B cell (primary cell): ENCODE data around the gene GAK. TPM values are rescaled to one million over a fixed set of nuclear protein-coding genes. Genes with fewer than 3 reads are reported as not detected.
A peak's percentile ranks its signal among the peaks of the same experiment; 100 is the strongest.

Source experiments
- ATAC-seq: fragments of 200-7000 bp; cut with Tn5 transposase; one replicate; pipeline ENCODE4 v1.10.0; 2021; ENCODE audit warnings: low read depth, mild to moderate bottlenecking, moderate number of reproducible peaks, moderate library complexity
- CTCF ChIA-PET: fragments of 350-600 bp; sonication (Branson Sonifier 250); formaldehyde crosslinking; loops from one replicate; lab custom pipeline; 2021; ENCODE audit warnings: antibody characterized with exemption, inconsistent platforms; lab: Charles Lee
- POLR2A ChIA-PET: fragments of 350-600 bp; sonication (Branson Sonifier 250); formaldehyde crosslinking; loops from one replicate; lab custom pipeline; 2021; ENCODE audit warnings: antibody characterized with exemption; lab: Charles Lee
- DNase-seq: peaks from one replicate; pipeline ENCODE4 v3.0.0; 2013
- H2AFZ ChIP-seq: 2 replicates; pipeline ENCODE4 v1.6.1; 2012; ENCODE audit warnings: mild to moderate bottlenecking, low read depth, low read length; ENCODE audit not compliant: insufficient read depth, poor library complexity, severe bottlenecking
- H3K27ac ChIP-seq, 2 donors: 1 replicate in 1 of 2; 2 replicates in 1 of 2; pipeline ENCODE4 v1.5.1; 2012 to 2013; ENCODE audit warnings: low read length in 2 of 2, mild to moderate bottlenecking in 2 of 2, moderate library complexity in 1 of 2
- H3K27me3 ChIP-seq, 4 experiments: fragments of 200-600 bp in 1 of 4; sonication (generic) in 1 of 4; replicated peaks in 1 of 4; 1 replicate in 2 of 4; 2 replicates in 2 of 4; pipeline versions ENCODE4 v1.6.1 to v1.7.0; 2013 to 2016; ENCODE audit warnings: low read length in 3 of 4, mild to moderate bottlenecking in 2 of 4, mixed read lengths in 1 of 4, moderate library complexity in 1 of 4; ENCODE audit not compliant: insufficient read depth in 4 of 4, control insufficient read depth in 3 of 4; ENCODE audit errors: control extremely low read depth in 1 of 4
- H3K36me3 ChIP-seq, 2 experiments: replicated peaks in 1 of 2; 1 replicate in 1 of 2; 2 replicates in 1 of 2; pipeline versions ENCODE4 v1.6.1 to v1.7.1; 2013; ENCODE audit warnings: low read length in 1 of 2; ENCODE audit not compliant: insufficient read depth in 2 of 2, control insufficient read depth in 1 of 2; ENCODE audit errors: control extremely low read depth in 1 of 2, extremely low read depth in 1 of 2
- H3K4me1 ChIP-seq, 2 donors: fragments of 200-600 bp in 1 of 2; sonication (generic) in 1 of 2; 1 replicate in 1 of 2; 2 replicates in 1 of 2; pipeline versions ENCODE4 v1.5.1 to v1.6.1; 2013 to 2017; ENCODE audit warnings: low read length in 2 of 2; ENCODE audit not compliant: control insufficient read depth in 2 of 2, insufficient read depth in 2 of 2
- H3K4me2 ChIP-seq: replicated peaks from 2 replicates; pipeline ENCODE3; 2012; ENCODE audit warnings: mild to moderate bottlenecking, low read depth, low read length; ENCODE audit not compliant: poor library complexity, severe bottlenecking
- H3K4me3 ChIP-seq, 5 experiments: fragments of 200-600 bp in 1 of 5; sonication (generic) in 1 of 5; 1 replicate in 3 of 5; 2 replicates in 2 of 5; pipeline versions ENCODE4 v1.5.1 to v1.7.0; 2011 to 2016; ENCODE audit warnings: low read length in 4 of 5, mild to moderate bottlenecking in 4 of 5, low read depth in 2 of 5, control low read depth in 1 of 5, moderate library complexity in 1 of 5; ENCODE audit not compliant: insufficient read depth in 1 of 5; ENCODE audit errors: control extremely low read depth in 1 of 5, extremely low read depth in 1 of 5
- H3K79me2 ChIP-seq: fragments of 200-600 bp; sonication (generic); one replicate; pipeline ENCODE4 v1.6.0; 2016; ENCODE audit warnings: low read length; ENCODE audit not compliant: control insufficient read depth, insufficient read depth
- H3K9ac ChIP-seq: fragments of 200-600 bp; sonication (generic); 2 replicates; pipeline ENCODE4 v1.6.1; 2017; ENCODE audit warnings: mild to moderate bottlenecking, low read length, moderate library complexity
- H3K9me3 ChIP-seq, 3 donors: one replicate each; pipeline versions ENCODE4 v1.6.1 to v1.7.1; 2013; ENCODE audit warnings: low read length in 2 of 3; ENCODE audit not compliant: control insufficient read depth in 2 of 3, insufficient read depth in 1 of 3; ENCODE audit errors: control extremely low read depth in 1 of 3
- H4K20me1 ChIP-seq: 2 replicates; pipeline ENCODE4 v1.6.0; 2012; ENCODE audit warnings: mild to moderate bottlenecking, low read length; ENCODE audit not compliant: insufficient read depth, control insufficient read depth, poor library complexity, severe bottlenecking
- H3K27ac Mint-ChIP-seq: one replicate; pipeline ENCODE4 v1.8.0; 2021; ENCODE audit warnings: mixed read lengths
- H3K27me3 Mint-ChIP-seq: one replicate; pipeline ENCODE4 v1.8.0; 2021; ENCODE audit warnings: mixed read lengths
- H3K4me1 Mint-ChIP-seq: one replicate; pipeline ENCODE4 v1.8.0; 2021; ENCODE audit warnings: mixed read lengths
- H3K4me3 Mint-ChIP-seq: one replicate; pipeline ENCODE4 v1.8.0; 2021; ENCODE audit warnings: mixed read lengths
- H3K9me3 Mint-ChIP-seq: one replicate; pipeline ENCODE4 v1.8.0; 2022; ENCODE audit warnings: mixed read lengths; ENCODE audit not compliant: insufficient read depth
- EZH2 ChIP-seq: IDR thresholded peaks from 2 replicates; pipeline ENCODE4 v1.6.1; 2012; ENCODE audit warnings: borderline replicate concordance, low read depth, mild to moderate bottlenecking, moderate library complexity, low read length; ENCODE audit not compliant: insufficient read depth, poor library complexity, severe bottlenecking
- WGBS: methylation state at CpG from one replicate; pipeline ENCODE4 v1.1.5; 2013; ENCODE audit warnings: missing lambda C conversion rate; ENCODE audit not compliant: insufficient coverage; 5-methylcytosine and 5-hydroxymethylcytosine counted together
- intact Hi-C: fragments of 100-400 bp; cut with micrococcal nuclease; formaldehyde crosslinking; loops from one replicate; pipeline ENCODE4 v1.10.0; 2022
- polyA plus RNA-seq: library from polyadenylated mRNA; depleted of rRNA; stranded (reverse); fragments of >200 nt; gene quantifications from 2 replicates; pipeline ENCODE4 v1.2.3, GENCODE V29; 2012
- total RNA-seq, 2 donors: library from RNA; stranded (reverse); fragments of 120-200 nt in 1 of 2; gene quantifications; 1 replicate in 1 of 2; 2 replicates in 1 of 2; pipeline versions ENCODE4 v1.2.3 to v1.2.4, GENCODE V29; 2013 to 2022
- TF ChIP-seq, protein P1 (sequence below): fragments of 200-600 bp; IDR thresholded peaks from one replicate; pipeline ENCODE4 v1.8.0; 2022; ENCODE audit warnings: antibody characterized with exemption, mild to moderate bottlenecking

The GAK gene
- total and polyA plus RNA-seq, 2 donors (not counting 1 experiment from before 2014, with no cell fraction given): 113 to 283 TPM

DNA sequence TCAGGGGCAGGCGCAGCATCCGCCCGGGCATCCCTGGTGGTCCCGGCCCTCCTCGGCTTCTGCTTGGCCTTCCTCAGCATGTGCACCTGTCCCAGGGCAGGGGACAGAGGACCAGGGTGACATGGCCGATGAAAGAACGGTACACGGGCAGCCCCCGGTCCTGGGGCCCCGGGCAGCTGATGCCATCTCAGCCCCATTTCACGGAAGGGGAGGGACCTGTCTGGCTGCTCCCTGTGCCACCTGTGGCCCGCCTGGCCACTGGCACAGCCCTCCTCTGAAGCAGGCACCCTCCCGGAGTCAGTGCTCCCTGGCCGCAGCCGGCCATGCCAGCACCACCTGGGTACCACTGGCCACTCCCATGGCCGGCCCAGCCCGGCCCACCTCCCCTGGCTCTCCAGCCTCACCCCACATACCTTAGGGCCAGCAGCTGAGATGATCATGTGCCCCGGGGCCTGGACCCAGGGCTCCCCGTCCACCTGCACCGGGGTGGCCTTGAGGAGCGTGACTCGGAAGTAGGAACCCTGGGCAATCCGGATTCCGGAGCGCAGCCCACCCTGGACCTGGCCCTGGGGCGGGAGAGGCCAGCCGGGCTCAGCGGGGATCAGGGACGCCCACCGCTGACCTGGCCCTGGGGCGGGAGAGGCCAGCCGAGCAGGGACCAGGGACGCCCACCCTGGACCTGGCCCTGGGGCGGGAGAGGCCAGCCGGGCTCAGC is 28.7 kb upstream of the GAK start:
- CTCF ChIA-PET: no interaction called here
- Histone ChIP-seq H3K27ac (no peak overlapping the region), H3K27me3 (no peaks in the 10 kb centered on the region), H3K36me3 (peaks cover 0 to 3% of the 10 kb centered on the region in 2 experiments), H3K9ac (no peak overlapping the region), H3K79me2 (no peaks in the 10 kb centered on the region), H3K4me1 (no peaks in the 10 kb centered on the region), H3K4me2 (no peak overlapping the region), H3K9me3 (no peaks in the 10 kb centered on the region), H4K20me1 (peaks cover 9% of the 10 kb centered on the region), H2AFZ (no peak overlapping the region), H3K4me3 (no peak overlapping the region)
- H3K27ac Mint-ChIP-seq: no peak overlapping the region
- intact Hi-C loops: no loop called here
- H3K9me3 Mint-ChIP-seq: no peaks in the 10 kb centered on the region
- TF ChIP-seq, protein P1, sequence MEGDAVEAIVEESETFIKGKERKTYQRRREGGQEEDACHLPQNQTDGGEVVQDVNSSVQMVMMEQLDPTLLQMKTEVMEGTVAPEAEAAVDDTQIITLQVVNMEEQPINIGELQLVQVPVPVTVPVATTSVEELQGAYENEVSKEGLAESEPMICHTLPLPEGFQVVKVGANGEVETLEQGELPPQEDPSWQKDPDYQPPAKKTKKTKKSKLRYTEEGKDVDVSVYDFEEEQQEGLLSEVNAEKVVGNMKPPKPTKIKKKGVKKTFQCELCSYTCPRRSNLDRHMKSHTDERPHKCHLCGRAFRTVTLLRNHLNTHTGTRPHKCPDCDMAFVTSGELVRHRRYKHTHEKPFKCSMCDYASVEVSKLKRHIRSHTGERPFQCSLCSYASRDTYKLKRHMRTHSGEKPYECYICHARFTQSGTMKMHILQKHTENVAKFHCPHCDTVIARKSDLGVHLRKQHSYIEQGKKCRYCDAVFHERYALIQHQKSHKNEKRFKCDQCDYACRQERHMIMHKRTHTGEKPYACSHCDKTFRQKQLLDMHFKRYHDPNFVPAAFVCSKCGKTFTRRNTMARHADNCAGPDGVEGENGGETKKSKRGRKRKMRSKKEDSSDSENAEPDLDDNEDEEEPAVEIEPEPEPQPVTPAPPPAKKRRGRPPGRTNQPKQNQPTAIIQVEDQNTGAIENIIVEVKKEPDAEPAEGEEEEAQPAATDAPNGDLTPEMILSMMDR: no peak
- TF ChIP-seq EZH2: no peak
- WGBS: 96% methylated on average over 35 of the region's 35 CpGs
- no peaks in the 10 kb centered on the region for H3K27me3 Mint-ChIP-seq
- DNase-seq (no peak), ATAC-seq (no peak)
- POLR2A ChIA-PET: no interaction called here
- H3K4me1 Mint-ChIP-seq: peaks cover 1% of the 10 kb centered on the region
- H3K4me3 Mint-ChIP-seq: no peak overlapping the region

DNA sequence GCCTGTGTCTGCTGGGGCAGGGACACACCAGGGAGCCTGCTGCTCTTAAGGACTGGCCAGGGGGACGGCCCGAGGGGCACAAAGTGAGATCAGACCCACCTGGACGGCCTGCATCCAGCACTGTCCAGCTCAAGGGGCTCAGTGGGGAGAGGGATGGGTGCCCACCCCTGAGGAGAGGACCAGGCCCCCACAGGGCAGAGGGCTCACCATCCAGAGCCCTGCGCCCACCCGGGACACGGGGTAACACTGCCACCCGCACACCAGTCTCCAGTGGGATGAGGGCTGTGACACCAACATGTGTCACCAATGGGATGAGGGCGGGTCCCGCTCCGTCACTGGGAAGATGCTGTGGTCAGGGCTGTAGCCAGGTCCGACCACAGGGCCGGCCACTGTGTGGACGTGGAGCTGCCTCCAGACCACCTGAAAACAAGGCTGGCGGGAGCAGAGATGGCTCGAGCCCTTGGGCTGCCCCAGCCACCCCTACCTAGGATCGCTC is 28.1 kb upstream of the GAK start:
- ChIA-PET CTCF (no interaction called here), POLR2A (no interaction called here)
- TF ChIP-seq, protein P1: no peak
- TF ChIP-seq EZH2: no peak
- Histone ChIP-seq H2AFZ (no peak overlapping the region), H3K36me3 (peaks cover 0 to 7% of the 10 kb centered on the region in 2 experiments), H4K20me1 (peaks cover 9% of the 10 kb centered on the region), H3K27ac (no peak overlapping the region), H3K27me3 (no peaks in the 10 kb centered on the region), H3K4me1 (no peaks in the 10 kb centered on the region), H3K9me3 (no peaks in the 10 kb centered on the region), H3K79me2 (no peaks in the 10 kb centered on the region), H3K4me2 (no peak overlapping the region), H3K4me3 (no peak overlapping the region), H3K9ac (no peak overlapping the region)
- H3K27me3 Mint-ChIP-seq: no peaks in the 10 kb centered on the region
- intact Hi-C loops: no loop called here
- H3K4me3 Mint-ChIP-seq: no peak overlapping the region
- ATAC-seq (no peak), DNase-seq (no peak)
- 96% methylated on average over 16 of the region's 16 CpGs for WGBS
- peak overlapping the region; percentile 3 for H3K27ac Mint-ChIP-seq
- H3K4me1 Mint-ChIP-seq: peaks cover 1% of the 10 kb centered on the region
- H3K9me3 Mint-ChIP-seq: no peaks in the 10 kb centered on the region
